GM13977 (cell line): ENCODE measurements around the gene NINJ2.

Source experiments
- DNase-seq: peaks from one replicate; pipeline ENCODE4 v3.0.0; 2012; ENCODE audit warnings: low spot score
- CTCF ChIP-seq: IDR thresholded peaks from 2 replicates; pipeline ENCODE4 v1.5.1; 2012; ENCODE audit warnings: mild to moderate bottlenecking, control low read depth; ENCODE audit not compliant: insufficient read depth; ENCODE audit errors: extremely low read depth, missing control alignments
- in situ Hi-C: fragments of 300-500 bp; cut with MboI; formaldehyde crosslinking; loops from one replicate; pipeline ENCODE4 v1.12.0; 2022; ENCODE audit warnings: low sequenced_read_pairs, low pct_unique_long_range_greater_than_20kb, mixed read lengths, inconsistent platforms; ENCODE audit not compliant: unreplicated experiment

Gene NINJ2

DNA sequence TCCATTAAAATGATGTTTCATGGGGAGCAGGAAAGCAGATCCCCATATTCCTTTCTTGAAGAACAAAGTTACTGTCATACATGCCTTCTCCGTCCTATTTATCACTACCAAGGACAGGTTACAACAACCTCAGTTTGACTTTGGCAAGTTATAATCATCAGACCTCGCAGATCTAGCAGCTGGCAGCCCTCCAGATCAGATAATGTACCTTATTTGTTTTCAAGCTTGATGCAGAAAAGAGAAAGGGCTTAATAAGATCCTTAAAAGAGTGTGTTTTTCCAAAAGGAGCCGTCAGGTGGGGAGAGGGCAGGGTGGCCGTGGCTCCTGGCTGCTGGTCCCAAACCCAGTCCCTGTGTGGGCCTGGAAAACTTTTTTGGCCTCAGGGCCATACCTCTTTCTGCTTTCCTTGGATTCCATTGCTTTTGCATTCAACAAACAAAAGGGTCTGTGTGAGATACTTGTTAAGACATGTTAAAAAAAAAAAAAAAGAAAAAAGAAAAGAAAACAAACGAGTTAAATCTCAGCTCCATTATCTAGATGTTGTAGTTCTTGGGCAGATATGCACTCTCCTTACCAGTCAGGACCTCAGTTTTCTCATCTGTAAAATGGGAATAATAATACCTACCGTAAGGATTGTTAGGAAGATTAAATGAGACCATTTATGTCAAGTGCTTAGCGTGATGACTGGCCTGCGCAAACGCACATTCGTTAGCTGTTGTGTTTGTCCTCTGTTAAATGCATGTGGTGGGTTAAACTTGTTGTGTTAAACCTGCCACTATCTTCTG, 138.9 kb downstream of the NINJ2 start:
- no peak for DNase-seq
- TF ChIP-seq CTCF: no peak
- in situ Hi-C loops: no loop called here

GRCh38 chr12:522692-523378, 140.4 kb downstream of the NINJ2 start:
- DNase-seq: no peak
- TF ChIP-seq CTCF: no peak
- in situ Hi-C loops: no loop called here

GRCh38 chr12:520119-520518, 143.1 kb downstream of the NINJ2 start:
- TF ChIP-seq CTCF: no peak
- in situ Hi-C loops: no loop called here
- DNase-seq: no peak

- no peak for DNase-seq
- no peak for TF ChIP-seq CTCF
- in situ Hi-C loops: no loop called here
Measured at GRCh38 chr12:517538-517937, 145.7 kb downstream of the NINJ2 start.
